HepG2 (cell line): ENCODE data around the gene USP5. TPM values are rescaled to one million over a fixed set of nuclear protein-coding genes. Genes with fewer than 3 reads are reported as not detected.
A peak's percentile ranks its signal among the peaks of the same experiment; 100 is the strongest.

Experiments used
- AGO2 ChIP-seq: fragments of 200-400 bp; formaldehyde crosslinking; optimal IDR thresholded peaks from 2 replicates; pipeline ENCODE3; 2017; ENCODE audit warnings: mild to moderate bottlenecking, low read depth, low read length, moderate library complexity
- KLF11 ChIP-seq: IDR thresholded peaks from 2 replicates; pipeline ENCODE4 v1.6.1; 2016; ENCODE audit warnings: missing compliant biosample characterization
- KMT2A ChIP-seq: sonication (generic); formaldehyde crosslinking; IDR thresholded peaks from 2 replicates; pipeline ENCODE4 v1.4.0; 2020; ENCODE audit warnings: missing genetic modification reagents
- MED8 ChIP-seq: sonication (generic); formaldehyde crosslinking; IDR thresholded peaks from 2 replicates; pipeline ENCODE4 v1.8.1; 2023; ENCODE audit warnings: mild to moderate bottlenecking, missing genetic modification reagents; ENCODE audit not compliant: insufficient replicate concordance
- PAX8 ChIP-seq: sonication (generic); formaldehyde crosslinking; IDR thresholded peaks from 2 replicates; pipeline ENCODE4 v1.8.0; 2022; ENCODE audit warnings: mild to moderate bottlenecking, missing genetic modification reagents, borderline replicate concordance
- PCBP2 ChIP-seq: fragments of 200-400 bp; formaldehyde crosslinking; optimal IDR thresholded peaks from 2 replicates; pipeline ENCODE3; 2018; ENCODE audit warnings: low read length, low read depth; ENCODE audit not compliant: poor library complexity, severe bottlenecking
- PHF20 ChIP-seq: sonication (generic); formaldehyde crosslinking; IDR thresholded peaks from 2 replicates; pipeline ENCODE4 v1.5.0; 2020; ENCODE audit warnings: mild to moderate bottlenecking, missing genetic modification reagents
- TBX2 ChIP-seq: sonication (generic); formaldehyde crosslinking; IDR thresholded peaks from 2 replicates; pipeline ENCODE4 v1.5.0; 2020; ENCODE audit warnings: missing genetic modification reagents, mild to moderate bottlenecking, borderline replicate concordance
- YY1 ChIP-seq: IDR thresholded peaks from 2 replicates; pipeline ENCODE4 v1.6.1; 2011; ENCODE audit warnings: low read length, low read depth, moderate library complexity, mild to moderate bottlenecking; ENCODE audit not compliant: insufficient read depth, insufficient replicate concordance
- ZFP82 ChIP-seq: sonication (generic); formaldehyde crosslinking; IDR thresholded peaks from 2 replicates; pipeline ENCODE4 v1.5.1; 2020; ENCODE audit warnings: mild to moderate bottlenecking, missing genetic modification reagents, borderline replicate concordance
- ZNF260 ChIP-seq: sonication (generic); formaldehyde crosslinking; IDR thresholded peaks from 2 replicates; pipeline ENCODE4 v1.4.0; 2020; ENCODE audit warnings: missing genetic modification reagents, low read depth, mild to moderate bottlenecking, borderline replicate concordance
- ZNF34 ChIP-seq: sonication (generic); formaldehyde crosslinking; IDR thresholded peaks from 2 replicates; pipeline ENCODE4 v1.4.0; 2020; ENCODE audit warnings: mild to moderate bottlenecking, missing genetic modification reagents, borderline replicate concordance
- ZNF589 ChIP-seq: sonication (generic); formaldehyde crosslinking; conservative IDR thresholded peaks from 2 replicates; pipeline ENCODE4 v1.8.0; 2022; ENCODE audit warnings: mild to moderate bottlenecking, moderate library complexity, missing genetic modification reagents
- ZSCAN31 ChIP-seq: sonication (generic); formaldehyde crosslinking; IDR thresholded peaks from 2 replicates; pipeline ENCODE4 v1.5.0; 2020; ENCODE audit warnings: low read depth, mild to moderate bottlenecking, missing genetic modification reagents
- polyA plus RNA-seq, 8 experiments: library from polyadenylated mRNA; depleted of rRNA in 3 of 8; stranded (reverse) in 7 of 8; unstranded in 1 of 8; fragments of >200 nt; fragmentation: Illumina TruSeq in 4 of 8; extraction: Trizol in 4 of 8; gene quantifications; 2 replicates each; pipeline versions ENCODE4 v1.2.1 to v1.2.3, GENCODE V29; 2011 to 2016; ENCODE audit warnings: low read depth in 4 of 8, missing spikeins in 1 of 8, mixed read lengths in 1 of 8; ENCODE audit not compliant: insufficient read depth in 1 of 8
- total RNA-seq, 5 experiments: library from RNA; depleted of rRNA; stranded (reverse); fragments of >200 nt; fragmentation: Illumina TruSeq; extraction: Trizol; gene quantifications; 2 replicates each; pipeline ENCODE4 v1.2.3, GENCODE V29; 2016; ENCODE audit warnings: low read depth in 1 of 5
- TF ChIP-seq, protein P1 (sequence below): sonication (generic); formaldehyde crosslinking; IDR thresholded peaks from 2 replicates; pipeline ENCODE4 v1.4.0; 2020; ENCODE audit warnings: missing genetic modification reagents, borderline replicate concordance
- TF ChIP-seq, protein P2 (sequence below): fragments of 450-650 bp; IDR thresholded peaks from 2 replicates; pipeline ENCODE4 v1.6.1; 2017
- TF ChIP-seq, protein P3 (sequence below): IDR thresholded peaks from 2 replicates; pipeline ENCODE4 v1.6.1; 2016; ENCODE audit warnings: missing biosample characterization, missing genetic modification reagents, low read depth
- TF ChIP-seq, protein P4 (sequence below), 2 experiments: sonication (generic) in 1 of 2; formaldehyde crosslinking in 1 of 2; IDR thresholded peaks; 2 replicates each; pipeline versions ENCODE4 v1.5.1 to v1.6.1; 2011 to 2020; ENCODE audit warnings: borderline replicate concordance in 1 of 2, low read depth in 1 of 2, low read length in 1 of 2, mild to moderate bottlenecking in 1 of 2, missing genetic modification reagents in 1 of 2, moderate library complexity in 1 of 2

Gene USP5
- total and polyA plus RNA-seq, 2 of the 13 experiments (the other 11 are each of a cell fraction or from before 2014, with no cell fraction given), result 39.6 to 56.0 TPM

DNA sequence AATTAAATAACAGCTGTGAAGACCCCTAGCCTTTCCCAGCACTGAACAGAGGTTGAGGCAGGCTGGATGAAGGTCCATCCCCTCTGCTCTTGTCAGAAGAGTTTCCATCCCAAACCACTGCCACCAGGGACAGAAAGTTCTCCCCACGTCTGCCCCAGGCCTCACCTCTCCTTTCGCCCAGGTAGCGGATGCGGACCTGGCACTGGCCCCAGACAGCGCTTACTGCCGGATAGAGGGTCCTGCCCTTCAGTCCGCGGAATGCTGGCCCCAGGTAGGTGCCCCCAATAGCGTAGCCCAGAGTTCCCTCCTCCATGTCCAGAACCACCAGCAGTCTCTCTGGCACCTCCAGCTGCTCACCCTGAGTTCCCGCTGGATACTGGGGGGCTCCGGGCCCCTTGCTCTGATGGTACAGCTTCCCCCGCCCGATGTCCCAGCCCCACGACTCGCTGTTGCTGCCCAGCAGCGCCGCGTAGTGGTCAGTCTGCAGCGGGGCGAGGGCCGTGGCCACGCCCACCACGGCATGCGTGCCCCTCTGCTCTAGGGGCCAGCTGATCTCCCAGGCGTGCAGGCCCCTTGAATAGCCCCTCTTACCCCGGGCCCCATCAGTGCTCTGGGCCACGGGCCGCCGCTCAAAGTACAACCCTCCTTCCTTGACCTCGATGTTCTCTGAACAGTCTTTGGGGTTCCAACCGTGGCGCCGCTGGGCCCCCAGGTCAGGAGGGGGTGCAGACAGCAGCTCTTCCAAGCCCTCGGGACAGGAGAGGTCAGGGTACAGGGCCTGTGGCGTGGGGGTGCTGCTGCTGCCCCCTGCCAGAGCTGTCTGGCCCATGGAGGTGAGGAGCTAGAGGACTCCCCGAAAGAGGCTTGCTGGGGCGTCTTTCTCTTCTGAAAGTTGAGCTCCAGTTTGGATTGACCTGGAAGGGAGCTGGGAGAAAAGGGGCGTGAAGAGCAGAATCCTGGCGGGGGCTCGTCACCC, 20.4 kb downstream of the USP5 start (continued):
- peak; percentile 94 for TF ChIP-seq AGO2
- TF ChIP-seq, protein P1, sequence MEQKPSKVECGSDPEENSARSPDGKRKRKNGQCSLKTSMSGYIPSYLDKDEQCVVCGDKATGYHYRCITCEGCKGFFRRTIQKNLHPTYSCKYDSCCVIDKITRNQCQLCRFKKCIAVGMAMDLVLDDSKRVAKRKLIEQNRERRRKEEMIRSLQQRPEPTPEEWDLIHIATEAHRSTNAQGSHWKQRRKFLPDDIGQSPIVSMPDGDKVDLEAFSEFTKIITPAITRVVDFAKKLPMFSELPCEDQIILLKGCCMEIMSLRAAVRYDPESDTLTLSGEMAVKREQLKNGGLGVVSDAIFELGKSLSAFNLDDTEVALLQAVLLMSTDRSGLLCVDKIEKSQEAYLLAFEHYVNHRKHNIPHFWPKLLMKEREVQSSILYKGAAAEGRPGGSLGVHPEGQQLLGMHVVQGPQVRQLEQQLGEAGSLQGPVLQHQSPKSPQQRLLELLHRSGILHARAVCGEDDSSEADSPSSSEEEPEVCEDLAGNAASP (CRISPR knock-in tag), result peak; percentile 66; the same call in 1 of the 2 replicates
- no peak for TF ChIP-seq PCBP2
- TF ChIP-seq ZNF260 (CRISPR knock-in tag), result no peak
- TF ChIP-seq KLF11 (CRISPR knock-in tag), result peak; percentile 22; the same call in 1 of the 2 replicates
- peak; percentile 85 for TF ChIP-seq ZSCAN31 (CRISPR knock-in tag)
- peak; percentile 40; the same call in 1 of the 2 replicates for TF ChIP-seq PHF20 (CRISPR knock-in tag)
- TF ChIP-seq, protein P2, sequence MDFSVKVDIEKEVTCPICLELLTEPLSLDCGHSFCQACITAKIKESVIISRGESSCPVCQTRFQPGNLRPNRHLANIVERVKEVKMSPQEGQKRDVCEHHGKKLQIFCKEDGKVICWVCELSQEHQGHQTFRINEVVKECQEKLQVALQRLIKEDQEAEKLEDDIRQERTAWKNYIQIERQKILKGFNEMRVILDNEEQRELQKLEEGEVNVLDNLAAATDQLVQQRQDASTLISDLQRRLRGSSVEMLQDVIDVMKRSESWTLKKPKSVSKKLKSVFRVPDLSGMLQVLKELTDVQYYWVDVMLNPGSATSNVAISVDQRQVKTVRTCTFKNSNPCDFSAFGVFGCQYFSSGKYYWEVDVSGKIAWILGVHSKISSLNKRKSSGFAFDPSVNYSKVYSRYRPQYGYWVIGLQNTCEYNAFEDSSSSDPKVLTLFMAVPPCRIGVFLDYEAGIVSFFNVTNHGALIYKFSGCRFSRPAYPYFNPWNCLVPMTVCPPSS, result no peak
- peak; percentile 21 for TF ChIP-seq MED8 (CRISPR knock-in tag)
- TF ChIP-seq, protein P3, sequence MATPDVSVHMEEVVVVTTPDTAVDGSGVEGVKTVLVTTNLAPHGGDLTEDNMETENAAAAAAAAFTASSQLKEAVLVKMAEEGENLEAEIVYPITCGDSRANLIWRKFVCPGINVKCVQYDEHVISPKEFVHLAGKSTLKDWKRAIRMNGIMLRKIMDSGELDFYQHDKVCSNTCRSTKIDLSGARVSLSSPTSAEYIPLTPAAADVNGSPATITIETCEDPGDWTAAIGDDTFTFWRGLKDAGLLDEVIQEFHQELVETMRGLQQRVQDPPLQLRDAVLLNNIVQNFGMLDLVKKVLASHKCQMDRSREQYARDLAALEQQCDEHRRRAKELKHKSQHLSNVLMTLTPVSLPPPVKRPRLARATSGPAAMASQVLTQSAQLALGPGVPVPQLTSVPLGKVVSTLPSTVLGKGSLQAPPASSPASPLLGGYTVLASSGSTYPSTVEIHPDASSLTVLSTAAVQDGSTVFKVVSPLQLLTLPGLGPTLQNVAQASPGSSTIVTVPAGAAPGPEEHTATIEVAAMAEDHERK (CRISPR knock-in tag), result peak; percentile 65
- TF ChIP-seq YY1, result peak; percentile 51
- TF ChIP-seq, protein P4, sequence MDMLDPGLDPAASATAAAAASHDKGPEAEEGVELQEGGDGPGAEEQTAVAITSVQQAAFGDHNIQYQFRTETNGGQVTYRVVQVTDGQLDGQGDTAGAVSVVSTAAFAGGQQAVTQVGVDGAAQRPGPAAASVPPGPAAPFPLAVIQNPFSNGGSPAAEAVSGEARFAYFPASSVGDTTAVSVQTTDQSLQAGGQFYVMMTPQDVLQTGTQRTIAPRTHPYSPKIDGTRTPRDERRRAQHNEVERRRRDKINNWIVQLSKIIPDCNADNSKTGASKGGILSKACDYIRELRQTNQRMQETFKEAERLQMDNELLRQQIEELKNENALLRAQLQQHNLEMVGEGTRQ (IDR thresholded peaks at IDR 0.05; ENCODE audit: low read depth, low read length), result no peak
- TF ChIP-seq, protein P4 (CRISPR knock-in tag; IDR thresholded peaks at IDR 0.05; ENCODE audit: borderline replicate concordance), result peak; percentile 63; the same call in 1 of the 2 replicates
- peak; percentile 59; the same call in 1 of the 2 replicates for TF ChIP-seq KMT2A (CRISPR knock-in tag)
- TF ChIP-seq TBX2 (CRISPR knock-in tag), result peak; percentile 47
- 0 out of 2 replicates have a peak, but pooled peaks have one; percentile 64 for TF ChIP-seq ZNF589 (CRISPR knock-in tag)
- TF ChIP-seq ZFP82 (CRISPR knock-in tag), result 0 out of 2 replicates have a peak, but pooled peaks have one; percentile 43
- peak; percentile 93 for TF ChIP-seq ZNF34
- peak; percentile 76; the same call in 1 of the 2 replicates for TF ChIP-seq PAX8
